Measurements from ENCODE around the gene GRB7. TPM values are rescaled to one million over a fixed set of nuclear protein-coding genes. Genes with fewer than 3 reads are reported as not detected.
A peak's percentile ranks its signal among the peaks of the same experiment; 100 is the strongest.

Gene GRB7
- total RNA-seq, 2 donors from 2014 or later = 54.6 to 73.9 TPM

DNA sequence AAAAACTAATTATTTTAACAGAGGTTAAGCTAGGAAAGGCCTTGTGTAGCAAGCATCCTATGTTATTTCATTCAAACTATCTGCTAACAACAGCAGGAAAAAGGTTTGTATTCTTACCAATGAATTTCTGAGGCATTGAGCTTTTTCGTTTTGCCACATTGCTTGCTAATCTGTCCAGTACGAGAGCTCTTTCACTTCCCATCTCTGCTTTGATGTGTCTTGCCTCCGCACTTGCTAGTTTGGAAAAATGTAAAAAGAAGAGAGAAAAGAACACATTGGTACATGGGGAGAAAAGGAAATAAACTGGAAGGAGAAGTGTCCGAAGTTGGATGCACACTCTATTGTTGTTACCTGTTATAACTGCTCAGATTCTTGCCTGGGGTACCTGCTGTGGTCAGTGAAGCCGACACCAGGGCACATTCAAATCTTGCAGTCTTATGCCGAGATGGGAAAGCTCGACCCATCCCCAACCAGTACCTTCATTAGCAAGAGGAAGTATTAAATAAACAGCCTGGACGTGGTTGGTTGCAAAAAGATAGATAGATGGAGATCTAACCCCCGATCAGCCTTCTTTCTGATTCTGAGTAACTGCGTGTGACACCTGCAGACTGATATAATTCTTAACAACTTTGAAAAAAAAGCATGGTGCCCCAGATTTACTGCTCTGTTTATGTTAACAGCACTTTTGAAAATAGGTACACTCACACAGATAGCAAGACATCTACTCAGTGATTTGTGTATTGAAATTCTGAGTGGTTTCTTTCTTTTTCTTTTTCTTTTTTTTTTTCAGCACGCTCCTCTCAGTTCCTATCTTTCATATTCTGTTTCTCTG, 40.0 kb downstream of the GRB7 start:
- Mint-ChIP-seq H3K4me3 (no peak overlapping the region), H3K4me1 (peaks cover 3% of the 10 kb centered on the region), H3K27me3 (ENCODE audit: insufficient read depth) (no peaks in the 10 kb centered on the region), H3K9me3 (no peaks in the 10 kb centered on the region), H3K27ac (no peak overlapping the region), H3K36me3 (ENCODE audit: low read depth) (no peaks in the 10 kb centered on the region)
- Histone ChIP-seq H3K4me3 (ENCODE audit: low read length) (no peak overlapping the region), H3K27ac (ENCODE audit: low read depth, low read length) (no peak overlapping the region), H3K9me3 (ENCODE audit: control insufficient read depth, low read length) (no peaks in the 10 kb centered on the region), H3K27me3 (ENCODE audit: control insufficient read depth, insufficient read depth, low read length, poor library complexity, severe bottlenecking) (no peaks in the 10 kb centered on the region), H3K4me1 (ENCODE audit: control insufficient read depth, insufficient read depth, low read length) (no peaks in the 10 kb centered on the region), H3K9ac (ENCODE audit: extremely low read depth, low read length, poor library complexity, severe bottlenecking) (no peak overlapping the region), H3K36me3 (ENCODE audit: control insufficient read depth, insufficient read depth, low read length) (no peaks in the 10 kb centered on the region)
- DNase-seq = peak; percentile 36
- TF ChIP-seq, protein P1, sequence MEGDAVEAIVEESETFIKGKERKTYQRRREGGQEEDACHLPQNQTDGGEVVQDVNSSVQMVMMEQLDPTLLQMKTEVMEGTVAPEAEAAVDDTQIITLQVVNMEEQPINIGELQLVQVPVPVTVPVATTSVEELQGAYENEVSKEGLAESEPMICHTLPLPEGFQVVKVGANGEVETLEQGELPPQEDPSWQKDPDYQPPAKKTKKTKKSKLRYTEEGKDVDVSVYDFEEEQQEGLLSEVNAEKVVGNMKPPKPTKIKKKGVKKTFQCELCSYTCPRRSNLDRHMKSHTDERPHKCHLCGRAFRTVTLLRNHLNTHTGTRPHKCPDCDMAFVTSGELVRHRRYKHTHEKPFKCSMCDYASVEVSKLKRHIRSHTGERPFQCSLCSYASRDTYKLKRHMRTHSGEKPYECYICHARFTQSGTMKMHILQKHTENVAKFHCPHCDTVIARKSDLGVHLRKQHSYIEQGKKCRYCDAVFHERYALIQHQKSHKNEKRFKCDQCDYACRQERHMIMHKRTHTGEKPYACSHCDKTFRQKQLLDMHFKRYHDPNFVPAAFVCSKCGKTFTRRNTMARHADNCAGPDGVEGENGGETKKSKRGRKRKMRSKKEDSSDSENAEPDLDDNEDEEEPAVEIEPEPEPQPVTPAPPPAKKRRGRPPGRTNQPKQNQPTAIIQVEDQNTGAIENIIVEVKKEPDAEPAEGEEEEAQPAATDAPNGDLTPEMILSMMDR (conservative IDR thresholded peaks at IDR 0.05) = no peak
- WGBS, 2 experiments (ENCODE audit: insufficient coverage in 1 of 2, insufficient read length in 1 of 2) = 81 to 85% methylated on average over 11 of the region's 11 CpGs

DNA sequence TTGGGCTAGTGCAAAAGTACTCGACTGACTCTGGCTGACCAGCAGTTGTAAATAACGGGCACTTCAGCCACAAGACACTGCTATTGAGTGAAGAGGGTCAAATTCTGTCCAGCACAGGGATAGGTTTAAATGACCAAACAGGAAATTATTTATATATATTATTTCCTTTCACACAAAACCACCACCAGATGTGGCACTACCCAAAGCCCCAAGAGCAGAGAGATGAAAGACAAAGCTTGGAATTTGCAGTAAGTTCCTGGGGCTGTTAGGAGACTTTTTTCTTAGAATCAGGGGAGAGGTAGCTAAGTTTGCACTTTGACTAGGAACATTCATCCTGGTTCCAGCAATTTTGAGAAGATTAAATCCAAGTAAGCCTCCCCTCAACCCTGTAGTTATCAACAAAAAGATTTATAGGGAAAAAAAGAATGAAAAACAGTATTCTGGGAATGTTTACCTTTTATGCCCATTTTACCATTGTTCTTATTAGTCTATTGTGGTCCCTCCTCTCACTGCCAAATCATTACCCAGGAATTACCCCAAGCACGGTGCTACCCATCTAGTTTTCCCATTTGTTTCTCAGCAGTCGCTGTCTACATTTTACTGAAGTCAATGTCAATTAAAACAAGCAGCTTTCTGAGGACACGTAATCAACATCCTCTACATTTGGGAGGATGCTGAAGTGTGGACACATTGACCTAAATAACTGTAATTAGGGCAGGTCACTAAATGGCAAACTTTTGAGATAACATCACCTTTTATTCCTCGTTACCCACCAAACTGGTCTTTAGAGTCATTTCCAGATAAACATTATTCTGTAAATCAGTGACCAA, 43.5 kb downstream of the GRB7 start:
- 81 to 92% methylated on average over 4 to 6 of the region's 6 CpGs for WGBS, 2 experiments (ENCODE audit: insufficient coverage in 1 of 2, insufficient read length in 1 of 2)
- no peak overlapping the region for H3K27ac Mint-ChIP-seq
- no peak overlapping the region for H3K27ac ChIP-seq (ENCODE audit: low read depth, low read length)
- no peaks in the 10 kb centered on the region for H3K9me3 Mint-ChIP-seq
- no peak overlapping the region for H3K9ac ChIP-seq (ENCODE audit: extremely low read depth, low read length, poor library complexity, severe bottlenecking)
- no peak for DNase-seq
- no peaks in the 10 kb centered on the region for H3K27me3 ChIP-seq (ENCODE audit: control insufficient read depth, insufficient read depth, low read length, poor library complexity, severe bottlenecking)
- H3K9me3 ChIP-seq (ENCODE audit: control insufficient read depth, low read length) = no peaks in the 10 kb centered on the region
- TF ChIP-seq, protein P1 (conservative IDR thresholded peaks at IDR 0.05) = no peak
- H3K4me1 ChIP-seq (ENCODE audit: control insufficient read depth, insufficient read depth, low read length) = no peaks in the 10 kb centered on the region
- H3K4me3 Mint-ChIP-seq = no peak overlapping the region
- H3K36me3 ChIP-seq (ENCODE audit: control insufficient read depth, insufficient read depth, low read length) = no peaks in the 10 kb centered on the region
- no peak overlapping the region for H3K4me3 ChIP-seq (ENCODE audit: low read length)
- no peaks in the 10 kb centered on the region for H3K36me3 Mint-ChIP-seq (ENCODE audit: low read depth)
- no peaks in the 10 kb centered on the region for H3K27me3 Mint-ChIP-seq (ENCODE audit: insufficient read depth)
- H3K4me1 Mint-ChIP-seq = no peaks in the 10 kb centered on the region

DNA sequence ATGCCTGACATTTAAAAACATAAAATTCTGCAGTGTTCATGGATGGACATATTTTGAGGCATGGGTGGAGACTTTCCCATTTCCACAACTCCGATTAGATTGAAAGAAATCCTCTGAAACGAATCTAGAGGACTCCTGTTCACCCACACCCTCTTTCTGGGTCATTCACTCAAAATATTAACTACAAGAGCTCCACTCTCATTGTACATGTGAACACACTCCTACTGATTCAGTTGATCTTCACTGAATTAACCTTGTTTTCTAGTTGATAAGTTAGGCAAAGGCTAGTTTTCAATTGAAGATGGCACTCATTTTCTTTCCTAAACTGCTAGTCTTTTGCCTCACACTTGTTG, 44.1 kb downstream of the GRB7 start:
- no peak overlapping the region for H3K27ac ChIP-seq (ENCODE audit: low read depth, low read length)
- no peak overlapping the region for H3K27ac Mint-ChIP-seq

More for the DNA sequence above, 44.1 kb downstream of the GRB7 start:
- no peaks in the 10 kb centered on the region for H3K27me3 Mint-ChIP-seq (ENCODE audit: insufficient read depth)
- Histone ChIP-seq H3K4me1 (ENCODE audit: control insufficient read depth, insufficient read depth, low read length) (no peaks in the 10 kb centered on the region), H3K4me3 (ENCODE audit: low read length) (no peak overlapping the region), H3K9me3 (ENCODE audit: control insufficient read depth, low read length) (no peaks in the 10 kb centered on the region), H3K9ac (ENCODE audit: extremely low read depth, low read length, poor library complexity, severe bottlenecking) (no peak overlapping the region), H3K27me3 (ENCODE audit: control insufficient read depth, insufficient read depth, low read length, poor library complexity, severe bottlenecking) (no peaks in the 10 kb centered on the region), H3K36me3 (ENCODE audit: control insufficient read depth, insufficient read depth, low read length) (no peaks in the 10 kb centered on the region)
- H3K4me3 Mint-ChIP-seq = no peak overlapping the region
- WGBS, 2 experiments (ENCODE audit: insufficient coverage in 1 of 2, insufficient read length in 1 of 2) = 91 to 93% methylated on average over 2 of the region's 2 CpGs
- no peaks in the 10 kb centered on the region for H3K36me3 Mint-ChIP-seq (ENCODE audit: low read depth)
- no peaks in the 10 kb centered on the region for H3K9me3 Mint-ChIP-seq
- DNase-seq = no peak
- TF ChIP-seq, protein P1 (conservative IDR thresholded peaks at IDR 0.05) = no peak
- H3K4me1 Mint-ChIP-seq = no peaks in the 10 kb centered on the region
